Limb (tissue), 2 donors: ENCODE data around the gene SLC38A4.

Source experiments
- DNase-seq, 2 donors: peaks; one replicate each; pipeline ENCODE4 v3.0.0-alpha.2; 2016; ENCODE audit errors: extremely low spot score in 2 of 2

SLC38A4 gene

DNA sequence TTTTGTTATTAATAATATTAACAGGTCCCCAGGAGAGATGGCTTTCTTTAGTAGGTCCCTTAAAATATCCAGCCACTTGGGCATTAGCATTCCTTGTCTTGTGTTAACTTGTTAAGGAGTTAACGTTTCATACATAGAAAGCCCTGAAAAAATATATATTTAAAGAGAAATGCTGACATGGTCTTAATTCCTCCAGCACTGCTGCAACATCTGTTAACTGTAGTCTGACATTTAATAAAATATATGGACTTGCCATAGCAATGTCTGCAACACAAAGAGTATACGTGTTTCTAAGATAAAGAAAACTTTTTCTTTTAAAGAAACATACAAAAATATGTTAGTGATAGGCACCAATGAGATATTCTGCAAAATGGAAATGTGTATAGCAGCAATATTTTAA lies 10.0 kb downstream of the SLC38A4 start:
- peak in 1 of 2 donors; percentile 31 for DNase-seq

DNA sequence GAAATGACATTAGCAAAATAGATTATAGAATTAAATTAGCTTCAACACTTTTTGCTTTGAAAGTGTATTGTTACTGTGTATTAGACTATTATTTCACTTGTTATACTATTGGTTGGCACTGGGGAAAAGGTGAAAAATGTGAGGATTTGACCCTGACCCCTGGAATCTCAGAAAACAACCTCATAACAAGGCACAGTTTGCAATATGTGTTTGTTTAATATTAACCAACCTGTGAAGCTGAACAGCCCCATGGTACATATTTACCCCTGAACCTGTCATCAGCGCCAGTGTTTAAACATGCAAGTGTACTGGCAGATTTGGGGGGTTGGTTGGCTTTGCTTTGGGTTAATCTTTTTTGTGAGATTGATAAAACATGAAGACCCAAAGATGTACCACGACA lies 11.7 kb downstream of the SLC38A4 start:
- DNase-seq: no peak

DNA sequence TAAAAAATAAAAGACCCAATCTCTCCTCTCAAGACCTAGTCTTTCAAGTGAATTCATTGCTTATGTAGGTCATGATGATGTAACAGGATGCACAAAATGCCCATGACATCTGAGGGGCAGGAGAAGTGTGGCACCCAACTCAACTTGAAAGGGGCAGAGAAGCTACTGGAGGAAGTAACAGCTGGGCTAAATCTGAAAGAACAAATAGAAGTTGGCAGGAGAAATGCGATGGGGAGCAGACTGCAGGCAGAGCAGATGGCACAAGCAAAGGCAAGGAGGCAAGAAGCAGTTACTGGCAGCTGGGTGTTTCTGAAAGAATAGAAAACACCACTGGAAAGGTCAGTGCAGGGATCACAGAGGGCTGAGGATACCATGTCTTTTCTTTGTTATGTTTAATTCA lies 14.6 kb downstream of the SLC38A4 start:
- no peak for DNase-seq

DNA sequence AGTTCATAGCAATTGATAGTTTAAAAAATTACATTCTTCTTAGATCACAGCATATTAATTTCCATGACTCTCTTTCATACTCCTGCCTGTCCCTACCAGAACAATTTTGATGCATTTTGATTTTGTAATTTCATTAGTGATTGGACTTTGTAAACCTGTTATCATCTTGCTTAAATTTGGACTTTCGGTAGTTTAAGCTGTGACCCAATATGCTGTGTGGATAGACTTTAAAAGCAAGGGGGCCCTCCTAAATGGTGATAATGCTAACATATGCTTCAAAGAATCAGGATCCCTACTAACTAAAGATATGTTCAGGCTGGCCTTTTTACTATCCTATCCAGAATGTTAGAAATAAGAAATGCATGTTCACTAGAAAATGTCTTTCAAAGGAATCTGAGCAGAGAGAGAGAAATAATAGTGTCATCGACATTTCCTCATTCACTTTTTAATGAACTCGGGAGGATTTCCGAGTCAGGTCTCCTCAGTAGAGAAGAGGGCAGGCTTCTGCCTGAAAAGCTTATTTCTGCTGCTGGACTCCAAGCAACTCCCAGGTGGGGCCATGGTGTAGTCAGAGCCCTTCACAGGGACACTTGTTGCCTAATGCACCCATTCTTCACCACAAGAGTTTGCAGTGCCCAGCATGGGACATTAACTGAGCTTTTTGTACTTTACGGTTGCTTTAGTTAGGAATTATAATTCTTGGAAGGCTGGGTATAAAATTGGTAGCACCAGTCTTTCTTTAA lies 16.7 kb downstream of the SLC38A4 start:
- no peak for DNase-seq

DNA sequence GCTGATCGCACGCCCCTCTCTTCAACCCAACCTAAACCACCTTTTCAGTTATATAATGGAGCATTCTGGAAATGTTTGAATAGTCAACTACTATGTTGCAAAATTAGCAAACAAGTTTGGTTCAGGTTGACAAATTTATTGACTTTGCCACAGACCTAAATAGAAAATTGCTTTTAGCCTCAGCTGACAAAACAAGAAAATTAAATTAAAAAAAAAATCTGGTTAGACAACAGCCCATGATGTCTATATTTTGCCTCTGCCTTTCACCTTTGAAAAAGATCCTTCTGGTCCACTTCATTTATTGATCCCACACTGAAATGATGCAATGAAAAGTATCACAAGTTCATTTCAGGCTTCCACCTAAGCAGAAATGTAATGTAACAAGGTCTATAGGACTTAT lies 17.5 kb downstream of the SLC38A4 start:
- no peak for DNase-seq

DNA sequence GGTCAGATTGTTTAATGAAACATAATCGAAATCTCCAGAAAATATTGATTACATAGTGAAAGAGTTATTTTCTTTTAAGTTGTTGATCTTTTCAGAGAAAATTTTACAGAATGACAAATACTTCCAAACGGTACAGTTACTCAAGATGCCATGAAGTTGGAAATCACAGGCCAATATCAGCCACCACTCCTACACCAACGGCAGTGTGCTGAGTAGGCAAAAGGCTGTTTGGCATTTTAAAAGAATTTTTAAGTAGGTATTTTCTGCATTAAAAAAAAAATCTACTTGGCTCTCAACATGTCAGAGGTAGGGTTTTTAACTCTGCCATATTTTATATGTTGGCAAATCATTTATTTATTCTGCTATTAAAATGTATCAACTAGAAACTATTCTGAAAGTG lies 21.7 kb downstream of the SLC38A4 start:
- no peak for DNase-seq

DNA sequence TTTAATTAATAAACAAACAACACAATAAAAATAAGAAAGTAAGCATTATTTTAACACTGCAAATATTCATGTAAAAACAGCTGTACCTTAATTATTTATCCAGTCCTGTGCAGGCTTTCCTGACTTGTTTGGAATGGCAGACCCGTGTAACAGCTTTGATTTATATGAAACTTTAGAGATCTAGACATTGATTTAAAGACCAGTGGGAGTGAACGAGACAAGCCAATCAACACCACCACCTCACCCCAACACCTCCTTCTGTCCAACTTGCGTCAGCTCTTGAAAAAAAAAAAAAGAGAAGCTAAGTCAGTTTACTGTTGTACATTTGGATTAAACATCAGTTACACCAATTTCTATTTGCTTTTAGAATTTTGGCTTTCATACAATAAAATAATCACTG lies 22.3 kb downstream of the SLC38A4 start:
- DNase-seq: no peak

DNA sequence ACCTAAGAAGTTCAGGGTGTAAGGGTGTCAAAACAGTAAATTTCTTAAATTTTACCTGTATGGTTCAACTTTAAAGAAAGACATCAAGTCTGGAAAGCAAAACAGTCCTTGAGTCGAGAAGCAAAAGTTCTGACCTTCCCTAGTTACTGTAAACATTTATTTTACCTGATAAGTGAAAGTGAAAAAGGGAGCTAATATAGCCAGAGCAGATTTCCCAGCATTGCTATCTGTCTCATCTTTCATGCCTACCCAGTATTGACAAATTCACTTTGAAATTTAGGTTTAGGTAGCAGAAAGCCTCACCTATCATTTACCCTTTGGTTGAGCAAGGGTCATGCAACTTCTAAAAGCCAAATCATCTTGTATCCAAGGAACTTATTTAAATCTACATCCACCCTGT lies 24.5 kb downstream of the SLC38A4 start:
- DNase-seq: no peak

DNA sequence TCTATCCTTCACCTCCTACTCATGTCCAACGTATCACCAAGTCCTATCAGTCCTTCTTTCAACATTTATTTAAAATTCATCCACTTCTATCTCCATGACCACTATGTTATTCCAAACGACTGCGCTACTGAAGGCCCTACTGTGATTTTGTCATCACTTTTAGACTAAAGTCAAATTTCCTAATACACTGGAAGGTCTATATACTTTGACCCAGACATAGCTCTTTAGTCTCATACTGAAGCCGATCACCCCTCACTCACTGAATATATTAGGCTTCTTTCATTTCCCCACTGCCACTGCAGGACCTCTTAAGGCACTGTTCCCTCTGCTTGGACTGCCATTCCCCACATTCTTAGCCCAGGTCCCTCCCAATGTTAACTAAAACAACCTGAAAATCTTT lies 25.6 kb downstream of the SLC38A4 start:
- no peak for DNase-seq

DNA sequence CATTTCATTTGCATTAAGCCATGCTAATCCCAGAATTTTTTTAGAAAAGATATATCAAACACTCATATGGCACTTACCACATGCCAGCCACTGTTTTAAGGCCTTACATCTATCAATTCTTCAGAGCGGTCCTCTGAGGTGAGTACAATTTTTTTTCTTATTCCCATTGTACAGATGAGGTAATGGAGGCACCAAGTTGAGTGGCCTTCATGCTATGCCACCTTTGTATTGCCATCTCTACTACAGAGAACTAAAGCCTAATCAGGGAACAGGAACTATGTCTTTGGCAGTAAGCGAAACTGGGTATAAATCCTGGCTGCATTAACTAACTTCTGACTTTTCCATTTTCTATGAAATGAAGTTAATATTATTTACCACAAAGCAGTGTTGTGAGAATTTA lies 27.1 kb downstream of the SLC38A4 start:
- DNase-seq: no peak

DNA sequence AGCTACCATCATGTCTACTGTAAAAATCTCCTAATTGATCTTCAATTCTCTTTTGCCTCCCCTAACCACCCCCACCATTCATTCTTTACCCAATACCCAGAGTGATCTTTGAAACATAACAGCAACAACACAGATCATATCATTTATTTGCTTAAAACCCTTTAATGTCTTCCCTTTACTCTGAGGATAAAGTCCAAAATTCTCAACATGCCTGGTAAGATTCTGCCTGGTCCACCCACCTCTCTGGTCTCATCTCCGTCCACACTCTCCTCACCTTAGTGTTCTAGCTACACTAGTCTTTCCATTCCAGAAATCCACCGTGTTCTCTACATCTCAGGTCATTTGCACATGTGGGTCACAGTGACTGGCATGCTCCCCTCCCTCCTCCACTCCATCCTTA lies 27.7 kb downstream of the SLC38A4 start:
- no peak for DNase-seq

DNA sequence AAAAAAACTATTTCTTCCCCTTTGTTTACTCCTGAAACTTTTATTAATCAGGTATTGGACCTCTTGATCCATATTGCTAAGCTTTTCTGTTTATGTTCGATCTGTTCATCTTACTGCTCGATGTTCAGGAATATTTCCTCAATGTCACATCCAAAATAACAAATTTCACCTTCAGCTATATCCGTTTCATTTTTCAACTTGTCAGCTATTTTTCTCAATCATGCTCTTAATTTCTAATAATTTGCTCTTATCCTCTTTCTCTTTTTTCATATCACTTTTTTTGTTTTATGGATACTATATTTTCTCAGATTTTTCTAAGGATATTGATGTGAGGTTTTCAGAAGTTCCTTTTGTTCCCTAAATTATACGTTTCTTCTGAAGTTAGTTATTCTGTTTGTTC lies 29.8 kb downstream of the SLC38A4 start:
- DNase-seq: no peak

DNA sequence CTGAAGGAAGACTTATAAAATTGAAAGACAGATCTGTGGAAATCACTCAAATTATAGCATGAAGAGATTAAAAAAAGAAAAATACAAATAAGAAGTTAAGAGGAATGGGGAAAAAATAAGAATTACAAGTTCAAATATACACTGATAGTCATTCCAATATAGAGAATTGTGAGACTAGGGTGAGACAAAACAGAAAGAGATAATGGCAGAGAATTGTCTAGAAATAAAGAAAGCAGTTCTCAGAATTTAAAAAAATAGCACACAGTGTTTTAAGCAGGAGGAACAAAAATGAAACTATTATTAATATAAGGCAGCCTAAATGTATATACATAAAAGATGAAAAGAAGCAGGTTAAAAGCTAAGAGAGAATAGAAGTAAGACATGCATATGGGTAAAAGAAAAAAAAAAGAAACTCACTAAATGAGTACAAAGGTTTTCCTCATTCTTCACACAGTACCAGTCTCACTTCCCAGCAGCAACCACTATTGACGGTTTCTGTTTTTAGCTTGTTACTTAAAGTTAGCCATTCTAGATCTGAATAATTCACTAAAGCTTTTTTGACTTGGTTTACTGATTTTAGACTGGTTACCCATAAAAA lies 31.1 kb downstream of the SLC38A4 start:
- no peak for DNase-seq

DNA sequence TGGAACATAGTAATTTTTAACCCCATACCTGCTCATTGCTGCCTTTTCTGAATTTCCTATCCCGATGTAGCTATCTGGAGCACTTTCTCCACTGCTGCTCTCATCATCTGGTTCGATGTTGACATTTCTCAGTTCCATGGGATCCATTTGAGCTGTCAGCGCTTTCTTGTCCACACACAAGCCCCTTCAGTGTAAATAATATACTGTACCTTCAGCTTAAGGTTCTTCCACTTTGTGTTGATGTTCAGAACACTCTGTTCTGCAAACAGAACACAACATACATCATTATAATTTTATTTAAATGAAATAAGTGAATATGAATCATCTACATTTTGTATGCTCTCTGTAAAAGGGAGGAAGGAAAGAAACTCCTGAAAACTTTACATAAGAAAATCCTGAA lies 32.9 kb downstream of the SLC38A4 start:
- no peak for DNase-seq

DNA sequence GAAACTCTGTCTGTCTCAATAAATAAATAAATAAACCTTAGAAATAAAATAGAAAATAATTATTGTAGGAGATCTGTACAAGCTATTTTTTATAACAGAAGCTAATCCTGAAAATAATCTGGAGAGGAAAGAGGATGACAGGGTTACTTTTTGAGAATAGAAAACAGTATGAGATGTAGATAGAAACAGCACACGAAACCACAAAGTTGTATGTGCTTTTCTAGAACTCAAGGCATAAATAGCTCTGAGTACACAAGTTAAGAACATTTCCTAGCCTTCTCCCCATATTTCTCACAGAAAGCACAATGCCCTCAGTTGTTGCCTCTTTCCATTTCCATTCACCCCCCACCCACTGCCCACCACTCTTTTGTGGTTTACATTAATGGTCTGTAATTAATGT lies 35.7 kb downstream of the SLC38A4 start:
- no peak for DNase-seq

DNA sequence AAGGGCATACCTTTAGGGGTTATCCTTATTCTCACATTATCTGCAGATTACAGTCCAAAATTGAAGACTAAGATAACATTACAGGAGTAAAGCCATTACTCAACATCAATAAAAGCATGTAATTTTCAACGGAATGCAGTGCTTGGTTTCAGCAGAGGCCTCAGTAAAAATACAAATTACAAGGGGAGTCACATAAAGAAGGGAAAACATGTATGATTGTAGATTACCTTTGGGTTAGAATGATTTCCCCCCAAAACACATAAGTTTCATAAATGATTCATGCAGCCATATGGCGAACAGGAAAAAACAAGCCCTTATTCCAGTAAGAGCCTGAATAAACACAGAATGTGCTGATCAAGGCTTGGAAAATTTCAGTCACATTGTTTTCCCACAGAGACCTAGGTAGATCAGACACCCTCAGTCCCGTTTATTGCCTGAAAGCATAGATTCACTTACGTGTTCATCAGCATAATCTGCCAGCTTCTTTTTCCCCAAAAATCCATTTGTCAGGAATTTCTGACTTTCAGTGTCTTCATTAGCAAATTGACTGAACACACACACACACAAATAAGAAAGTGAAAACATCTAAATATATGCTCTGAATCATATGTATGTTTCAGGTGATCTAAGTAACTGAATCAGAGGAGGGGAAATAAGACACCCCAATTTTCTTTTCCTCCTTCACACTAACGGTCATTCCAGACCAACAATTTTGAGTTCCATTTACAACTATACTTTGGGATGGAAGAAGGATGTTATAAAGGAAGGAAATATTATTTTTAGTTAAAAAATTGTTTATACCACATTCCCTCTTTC lies 37.5 kb downstream of the SLC38A4 start:
- no peak for DNase-seq

DNA sequence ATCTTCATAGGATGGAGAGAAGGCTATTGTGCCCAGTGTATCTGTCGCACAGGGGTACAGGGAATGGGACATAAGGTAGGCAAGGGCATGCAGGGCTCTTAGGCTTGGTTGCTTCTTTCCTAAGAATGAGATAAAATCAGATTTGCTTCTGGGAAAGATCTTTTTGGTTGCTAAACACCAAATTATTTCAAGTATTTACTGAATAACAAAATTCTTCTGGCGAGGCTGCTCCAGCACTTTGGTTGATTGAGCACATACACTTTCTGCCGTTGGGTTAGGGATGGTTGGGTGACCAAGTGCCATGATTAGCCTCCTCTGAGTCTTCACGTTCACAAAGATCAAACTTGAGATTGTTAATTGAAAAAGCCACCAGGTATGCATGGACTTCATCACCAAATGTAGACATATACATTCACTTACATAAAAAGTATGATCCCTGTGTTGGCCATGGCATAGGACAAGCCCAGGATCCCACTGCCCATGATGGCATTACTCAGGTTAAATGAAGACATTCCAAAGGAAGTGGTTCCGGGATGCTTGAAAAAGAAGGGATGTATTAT lies 38.2 kb downstream of the SLC38A4 start:
- DNase-seq: no peak

DNA sequence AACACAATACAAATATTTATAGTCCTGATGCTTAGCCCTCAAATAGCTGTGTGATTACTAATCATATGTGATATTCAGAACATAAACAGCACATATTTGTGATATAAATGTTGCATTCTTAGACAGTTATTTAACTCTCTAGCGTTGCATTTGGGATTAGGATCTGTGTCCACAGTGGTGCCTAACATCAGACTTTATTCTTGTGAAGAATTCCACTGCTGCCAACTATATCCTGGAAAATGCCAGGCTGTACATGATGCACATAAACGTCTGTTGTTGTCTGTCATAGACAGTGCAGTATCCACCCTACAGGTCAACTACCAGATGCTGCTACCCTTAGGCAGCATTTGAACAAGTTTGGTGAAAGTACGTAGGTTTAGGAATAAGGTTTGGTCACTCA lies 39.0 kb downstream of the SLC38A4 start:
- DNase-seq: no peak

DNA sequence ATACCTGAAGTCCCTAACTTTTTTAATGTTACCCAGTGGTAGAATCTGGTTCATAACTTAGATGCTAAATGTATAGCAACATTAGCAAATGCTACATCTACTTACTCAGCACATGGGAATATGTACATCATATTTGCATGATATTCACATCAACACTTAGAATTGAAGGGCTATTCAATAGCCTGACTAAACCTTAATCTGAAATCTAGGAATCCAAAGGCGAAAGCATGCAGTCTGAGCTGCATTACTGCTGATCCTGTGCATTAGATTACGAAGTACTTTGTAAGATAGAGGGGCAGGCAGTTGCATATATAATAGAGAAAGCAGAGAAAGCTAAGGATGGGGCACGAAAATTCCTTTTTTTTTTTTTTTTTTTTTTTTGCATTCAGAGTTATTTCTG lies 40.4 kb downstream of the SLC38A4 start:
- DNase-seq: no peak

DNA sequence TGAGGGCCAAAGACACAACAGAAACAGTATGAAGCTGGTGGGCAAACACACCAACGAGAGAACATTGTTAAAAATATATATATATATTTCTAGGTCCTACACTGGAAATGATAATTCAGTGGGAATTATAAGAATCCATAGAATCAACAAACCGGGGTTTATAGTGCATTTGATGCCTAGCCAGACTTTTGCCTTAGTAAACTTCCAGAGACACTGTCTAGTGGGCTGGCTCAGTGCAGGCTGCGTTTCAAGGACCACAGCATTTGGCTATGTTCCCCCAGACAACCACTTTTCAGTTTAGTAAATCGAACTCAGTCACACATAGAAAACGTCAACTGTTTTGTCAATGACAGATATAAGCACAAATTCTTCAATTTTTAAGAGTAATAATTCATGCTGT lies 41.9 kb downstream of the SLC38A4 start:
- DNase-seq: no peak

DNA sequence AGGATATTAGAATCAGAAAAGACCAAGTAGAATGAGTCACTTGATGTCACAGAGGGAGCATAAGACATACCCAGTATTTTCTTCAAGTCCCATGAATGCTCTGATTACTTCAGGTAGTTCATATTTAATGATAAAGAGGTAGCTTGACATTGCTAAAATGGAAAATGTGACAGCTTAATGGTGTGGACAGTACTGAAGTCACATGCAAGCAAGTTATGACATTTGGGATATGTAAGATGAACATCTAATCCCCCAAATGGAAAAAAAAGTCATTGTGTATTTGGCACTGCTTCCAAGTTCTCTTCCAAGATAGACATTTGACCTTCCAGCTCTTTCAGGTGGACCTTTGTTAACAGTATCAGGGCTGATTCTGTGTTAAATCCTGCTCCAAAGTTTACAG lies 45.9 kb downstream of the SLC38A4 start:
- no peak for DNase-seq

DNA sequence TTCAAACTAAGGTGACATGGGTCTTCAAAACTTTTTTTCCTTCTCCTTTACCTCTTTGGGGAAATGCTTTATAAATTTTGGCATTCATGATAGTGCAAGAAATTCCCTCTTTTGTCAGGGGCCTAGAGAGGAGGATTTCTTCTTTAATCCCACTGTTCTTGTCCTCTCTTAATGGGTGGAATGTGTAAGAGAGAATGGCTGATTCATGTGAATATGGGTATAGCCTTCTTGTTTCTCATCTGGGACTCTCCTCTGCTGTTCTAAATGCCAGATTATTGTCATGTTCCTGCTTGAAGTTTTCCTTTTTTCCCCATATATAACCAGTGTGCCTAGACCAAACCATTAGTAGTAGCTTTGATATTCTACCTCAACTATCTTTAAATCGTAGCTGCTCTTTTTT lies 46.7 kb downstream of the SLC38A4 start:
- DNase-seq: no peak
